Measurements from ENCODE around the gene COPS2.
"Not testable (repeated sequence)": the region's sequence is repeated elsewhere in the genome, so short reads cannot be mapped to it uniquely, and the experiment has no call there.

The COPS2 gene

GRCh38 chr15:49155110-49155833 lies at the start of gene COPS2:
COPS2 (minus strand) TSS chr15:49155599; CDS start chr15:49155578, 21 bp downstream.
- peak; percentile 86 for DNase-seq (ENCODE audit: low read depth, low spot score)

- no peak for DNase-seq (ENCODE audit: low read depth, low spot score)
Observed at GRCh38 chr15:49200347-49200746, 44.9 kb upstream of the COPS2 start.

DNA sequence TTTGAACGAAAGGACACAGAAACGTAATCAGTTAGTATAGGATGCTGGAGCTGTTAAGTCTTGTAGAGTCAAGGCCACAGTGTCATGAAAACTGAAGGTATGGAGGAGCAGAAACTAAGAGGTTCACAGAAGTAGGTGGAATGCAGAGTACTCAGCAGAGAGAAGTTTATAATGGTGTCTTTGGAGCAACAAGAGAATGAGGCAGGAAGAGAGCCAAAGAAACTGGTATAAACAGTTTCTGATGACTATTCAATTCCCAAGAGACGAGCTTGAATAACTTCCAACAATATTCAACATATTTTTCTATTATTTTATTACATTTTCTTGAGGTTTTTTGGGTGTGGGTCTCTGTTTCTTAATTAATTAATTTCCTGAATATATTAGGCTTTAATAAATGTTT lies 44.3 kb upstream of the COPS2 start:
- DNase-seq (ENCODE audit: low read depth, low spot score): no peak

- no peak for DNase-seq (ENCODE audit: low read depth, low spot score)
Observed at GRCh38 chr15:49196856-49197255, 41.5 kb upstream of the COPS2 start.

DNA sequence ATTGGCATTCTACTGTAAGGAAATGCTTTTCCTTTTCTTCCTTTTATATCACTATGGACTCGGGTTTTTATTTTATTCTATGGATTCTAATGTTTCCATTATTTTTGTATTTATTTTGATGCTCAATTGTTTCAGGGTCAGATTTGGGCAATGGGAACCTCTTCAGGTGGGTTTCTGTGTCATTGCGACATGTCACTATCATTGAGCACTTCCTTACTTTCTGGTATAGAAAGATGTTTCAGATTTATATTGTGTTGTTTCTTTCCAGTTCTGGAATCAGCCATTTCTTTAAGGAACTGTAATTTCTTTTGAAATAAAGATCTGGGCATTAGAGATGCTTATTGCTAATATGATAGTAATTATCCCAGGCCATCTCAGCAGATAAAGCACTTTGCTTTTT lies 36.5 kb upstream of the COPS2 start:
- DNase-seq (ENCODE audit: low read depth, low spot score): no peak

- no peak for DNase-seq (ENCODE audit: low read depth, low spot score)
Observed at GRCh38 chr15:49190586-49190985, 35.2 kb upstream of the COPS2 start.

DNA sequence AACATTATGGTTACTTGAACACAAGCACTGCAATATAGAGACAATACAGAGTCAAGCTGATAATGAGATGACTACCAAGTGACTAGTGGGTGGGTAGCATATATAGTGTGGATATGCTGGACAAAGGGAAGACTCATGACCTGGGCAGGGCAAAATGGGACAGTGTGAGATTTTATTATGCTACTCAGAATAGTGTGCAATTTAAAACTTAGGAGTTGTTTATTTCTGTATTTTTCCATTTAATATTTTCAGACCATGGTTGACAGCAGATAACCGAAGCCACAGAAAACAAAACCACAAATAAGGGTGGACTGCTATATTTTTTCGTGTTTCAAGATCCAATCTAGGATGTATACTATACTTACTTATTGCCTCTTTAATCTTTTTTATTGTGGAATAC lies 34.2 kb upstream of the COPS2 start:
- DNase-seq (ENCODE audit: low read depth, low spot score): no peak

DNA sequence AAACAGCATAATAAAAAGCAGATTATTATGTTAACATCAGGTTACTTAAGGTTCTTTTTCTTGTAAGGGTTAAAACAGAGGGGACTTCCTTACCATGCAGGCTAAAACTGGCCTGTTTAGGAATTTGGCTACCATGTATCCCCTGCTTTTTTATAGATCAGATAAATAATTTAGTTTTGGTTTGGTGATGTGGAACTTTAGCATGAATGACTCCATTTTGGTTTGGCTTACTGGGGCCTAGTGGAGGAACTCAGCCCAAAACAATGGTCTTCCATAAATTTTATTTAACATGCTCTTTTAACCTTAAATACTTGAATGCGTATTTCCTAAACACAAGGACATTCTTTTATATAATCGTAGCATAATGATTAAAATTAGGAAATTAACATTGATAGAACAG lies 33.5 kb upstream of the COPS2 start:
- no peak for DNase-seq (ENCODE audit: low read depth, low spot score)

GRCh38 chr15:49187549-49188245 lies 32.3 kb upstream of the COPS2 start:
- no peak for DNase-seq (ENCODE audit: low read depth, low spot score)

DNA sequence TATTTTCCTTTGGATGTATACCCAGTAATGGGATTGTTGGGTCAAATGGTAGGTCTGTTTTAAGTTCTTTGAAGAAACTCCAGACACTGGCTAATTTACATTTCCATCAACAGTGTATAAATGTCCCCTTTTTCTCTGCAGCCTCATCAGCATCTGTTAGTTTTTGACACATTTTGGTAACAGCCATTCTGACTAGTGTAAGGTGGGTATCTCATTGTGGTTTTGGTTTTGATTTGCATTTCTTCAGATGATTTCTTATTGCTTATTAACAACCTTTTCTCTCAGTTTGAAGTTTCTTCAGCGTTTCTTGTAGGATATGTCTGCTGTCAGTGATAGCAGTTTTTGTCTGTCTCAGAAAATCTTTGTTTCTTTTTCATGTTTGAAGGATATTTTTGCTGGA lies 30.1 kb upstream of the COPS2 start:
- no peak for DNase-seq (ENCODE audit: low read depth, low spot score)

GRCh38 chr15:49183741-49184140 lies 28.3 kb upstream of the COPS2 start:
- not testable (repeated sequence) for DNase-seq (ENCODE audit: low read depth, low spot score)

DNA sequence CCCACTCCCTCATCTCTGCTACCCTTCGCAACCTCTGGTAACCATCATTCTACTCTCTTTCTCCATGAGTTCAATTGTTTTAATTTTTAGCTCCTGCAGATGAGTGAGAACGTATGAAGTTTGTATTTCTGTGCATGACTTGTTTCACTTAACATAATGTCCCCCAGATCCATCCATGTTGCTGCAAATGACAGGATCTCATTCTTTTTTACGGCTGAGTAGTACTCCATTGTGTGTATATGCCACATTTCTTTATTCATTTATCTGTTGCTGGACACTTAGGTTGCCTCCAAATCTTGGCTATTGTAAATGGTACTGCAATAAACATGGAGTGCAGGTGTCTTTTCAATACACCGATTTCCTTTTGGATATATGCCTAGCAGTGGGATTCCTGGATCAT lies 26.7 kb upstream of the COPS2 start:
- no peak for DNase-seq (ENCODE audit: low read depth, low spot score)

GRCh38 chr15:49179433-49180190 lies 24.2 kb upstream of the COPS2 start:
- DNase-seq (ENCODE audit: low read depth, low spot score): no peak

DNA sequence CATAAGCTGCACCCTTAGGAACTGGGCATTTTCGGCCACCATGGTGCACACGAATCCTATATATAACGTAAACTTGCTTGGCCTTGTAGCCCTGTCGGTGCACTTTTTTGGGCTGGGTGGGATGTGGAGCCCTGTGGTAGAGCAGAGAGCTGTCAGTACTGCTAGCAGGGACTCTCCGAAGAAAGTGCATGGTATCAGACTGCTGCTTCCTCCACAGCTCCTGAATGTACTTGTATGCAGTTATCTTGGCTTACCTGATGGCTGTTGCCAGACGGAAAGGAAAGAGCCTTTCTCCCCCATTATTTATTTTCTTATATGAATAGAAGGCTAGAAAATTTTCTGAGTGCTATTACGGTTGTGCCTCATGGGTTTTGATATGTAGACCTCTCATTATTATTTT lies 23.1 kb upstream of the COPS2 start:
- no peak for DNase-seq (ENCODE audit: low read depth, low spot score)

- DNase-seq (ENCODE audit: low read depth, low spot score): not testable (repeated sequence)
Observed at GRCh38 chr15:49175582-49176397, 20.4 kb upstream of the COPS2 start.

GRCh38 chr15:49174902-49175301 lies 19.5 kb upstream of the COPS2 start:
- no peak for DNase-seq (ENCODE audit: low read depth, low spot score)

GRCh38 chr15:49171790-49172189 lies 16.4 kb upstream of the COPS2 start:
- no peak for DNase-seq (ENCODE audit: low read depth, low spot score)

DNA sequence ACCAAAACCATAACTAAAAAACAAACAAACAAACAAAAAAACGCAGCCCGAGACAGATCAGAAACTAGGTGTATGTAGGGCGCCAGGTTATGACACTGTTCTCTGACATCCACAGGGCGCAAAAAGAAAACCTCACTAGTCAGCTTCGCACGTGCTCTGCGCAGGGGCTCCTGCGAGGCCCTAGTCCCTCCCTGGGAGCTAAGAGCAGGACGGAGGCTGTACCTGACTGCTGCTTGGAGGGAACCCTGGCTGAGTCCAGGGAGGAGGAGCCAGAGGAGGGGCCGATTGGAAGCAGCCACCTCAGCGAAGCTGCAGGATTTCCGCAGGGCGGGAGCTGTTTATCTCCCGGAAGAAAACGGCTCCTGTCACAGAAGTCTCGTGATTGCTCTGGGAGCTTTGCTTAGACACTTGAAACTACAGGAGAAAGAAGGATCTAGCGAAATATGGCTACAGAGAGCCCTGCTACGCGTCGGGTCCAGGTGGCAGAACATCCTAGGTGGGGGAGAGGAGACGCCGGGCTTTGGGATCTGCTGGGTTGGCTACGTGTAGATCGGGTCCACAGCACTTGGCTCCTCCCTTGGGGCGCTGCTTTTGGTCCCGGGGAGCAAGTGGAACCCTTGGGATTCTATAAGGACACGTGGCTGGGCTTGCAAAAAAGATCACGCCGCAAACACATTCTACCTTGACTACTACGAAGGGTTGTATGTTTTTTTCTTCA lies 14.6 kb upstream of the COPS2 start, which contains the start of gene GALK2:
Gene GALK2, plus strand, starts transcription at position 368 of the 718 bp plus-strand sequence. Its CDS starts 76 bp downstream, at position 444.
- peak; percentile 54 for DNase-seq (ENCODE audit: low read depth, low spot score)

GRCh38 chr15:49168016-49168415 lies 12.6 kb upstream of the COPS2 start:
- no peak for DNase-seq (ENCODE audit: low read depth, low spot score)

- DNase-seq (ENCODE audit: low read depth, low spot score): no peak
Observed at GRCh38 chr15:49164865-49165264, 9.5 kb upstream of the COPS2 start.

DNA sequence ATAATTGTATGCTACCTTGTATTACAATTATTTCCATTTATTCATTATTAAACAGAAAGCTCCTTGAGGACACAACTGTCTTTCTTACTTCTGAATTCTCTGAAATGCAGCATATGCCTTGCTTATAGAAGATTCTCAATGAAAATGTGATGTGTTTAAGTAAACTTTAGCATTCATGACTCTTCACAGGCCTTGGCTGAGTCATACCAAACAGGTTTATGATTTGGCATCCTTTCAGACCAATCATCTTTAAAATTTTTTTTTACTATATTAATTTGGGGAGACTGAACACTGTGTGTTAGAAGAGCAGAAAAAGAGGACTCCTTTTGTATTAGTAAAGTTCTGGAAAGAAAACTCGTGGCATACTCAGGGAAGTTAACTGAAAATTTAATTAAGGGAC lies 8.3 kb upstream of the COPS2 start:
- DNase-seq (ENCODE audit: low read depth, low spot score): no peak

All from activated naive CD8-positive, alpha-beta T cell treated with anti-CD3 and anti-CD28 coated beads, Interleukin-2, amount 50 U/mL, for 16 hours (primary cell).